ENCODE data around the gene PARD3B. TPM values are rescaled to one million over a fixed set of nuclear protein-coding genes. Genes with fewer than 3 reads are reported as not detected.
"Not testable (repeated sequence)": the region's sequence is repeated elsewhere in the genome, so short reads cannot be mapped to it uniquely, and the experiment has no call there.

The PARD3B gene
- polyA plus RNA-seq, 3 donors = 2.0 to 13.6 (median 5.0) TPM

GRCh38 chr2:205474741-205475415 is 929.6 kb downstream of the PARD3B start:
- 58 to 83% (median 62%) methylated on average over 6 of the region's 6 CpGs for WGBS, 3 donors
- H3K27ac ChIP-seq (ENCODE audit: low read depth, low read length) = no peak overlapping the region

- no peak overlapping the region for H3K27ac ChIP-seq (ENCODE audit: low read depth, low read length)
- 88 to 94% (median 92%) methylated on average over 3 of the region's 3 CpGs for WGBS, 3 donors
Measured at GRCh38 chr2:205475416-205475768, 930.1 kb downstream of the PARD3B start.

GRCh38 chr2:205477016-205477705 is 931.9 kb downstream of the PARD3B start:
- 35 to 76% (median 72%) methylated on average over 3 of the region's 3 CpGs for WGBS, 3 donors
- H3K27ac ChIP-seq (ENCODE audit: low read depth, low read length) = no peak overlapping the region

- no peak overlapping the region for H3K27ac ChIP-seq (ENCODE audit: low read depth, low read length)
- 92 to 97% (median 97%) methylated on average over 5 of the region's 5 CpGs for WGBS, 3 donors
Measured at GRCh38 chr2:205481861-205482260, 936.6 kb downstream of the PARD3B start.

- no peak overlapping the region for H3K27ac ChIP-seq (ENCODE audit: low read depth, low read length)
- 80 to 88% (median 80%) methylated on average over 8 of the region's 8 CpGs for WGBS, 3 donors
Measured at GRCh38 chr2:205482399-205483081, 937.3 kb downstream of the PARD3B start.

- H3K27ac ChIP-seq (ENCODE audit: low read depth, low read length) = no peak overlapping the region
Measured at GRCh38 chr2:205483095-205483494, 937.8 kb downstream of the PARD3B start.

GRCh38 chr2:205484215-205484614 is 938.9 kb downstream of the PARD3B start:
- 70 to 74% (median 72%) methylated on average over 2 of the region's 2 CpGs for WGBS, 3 donors

GRCh38 chr2:205484764-205485163 is 939.5 kb downstream of the PARD3B start:
- no peak overlapping the region for H3K27ac ChIP-seq (ENCODE audit: low read depth, low read length)
- 78 to 81% (median 80%) methylated on average over 4 of the region's 4 CpGs for WGBS, 3 donors

More at GRCh38 chr2:205484215-205484614, 938.9 kb downstream of the PARD3B start:
- no peak overlapping the region for H3K27ac ChIP-seq (ENCODE audit: low read depth, low read length)

- 98 to 100% (median 100%) methylated on average over 2 of the region's 2 CpGs for whole genome bisulfite sequencing, 3 donors
Measured at GRCh38 chr2:205493528-205493927, 948.3 kb downstream of the PARD3B start.

GRCh38 chr2:205494537-205495235 is 949.4 kb downstream of the PARD3B start:
- WGBS, 3 donors = 91 to 92% (median 91%) methylated on average over 7 of the region's 7 CpGs

More at GRCh38 chr2:205493528-205493927, 948.3 kb downstream of the PARD3B start:
- not testable (repeated sequence) for H3K27ac ChIP-seq (ENCODE audit: low read depth, low read length)

GRCh38 chr2:205495819-205496218 is 950.5 kb downstream of the PARD3B start:
- H3K27ac ChIP-seq (ENCODE audit: low read depth, low read length) = no peak overlapping the region
- WGBS, 3 donors = 71 to 84% (median 76%) methylated on average over 1 of the region's 1 CpG

More at GRCh38 chr2:205494537-205495235, 949.4 kb downstream of the PARD3B start:
- no peak overlapping the region for H3K27ac ChIP-seq (ENCODE audit: low read depth, low read length)

GRCh38 chr2:205496370-205496769 is 951.1 kb downstream of the PARD3B start:
- WGBS, 3 donors = 78 to 88% (median 81%) methylated on average over 1 of the region's 1 CpG

GRCh38 chr2:205496772-205497171 is 951.5 kb downstream of the PARD3B start:
- WGBS, 3 donors = 66 to 86% (median 69%) methylated on average over 6 of the region's 6 CpGs
- no peak overlapping the region for H3K27ac ChIP-seq (ENCODE audit: low read depth, low read length)

More at GRCh38 chr2:205496370-205496769, 951.1 kb downstream of the PARD3B start:
- H3K27ac ChIP-seq (ENCODE audit: low read depth, low read length) = no peak overlapping the region

- H3K27ac ChIP-seq (ENCODE audit: low read depth, low read length) = no peak overlapping the region
- 76 to 83% (median 77%) methylated on average over 3 of the region's 3 CpGs for WGBS, 3 donors
Measured at GRCh38 chr2:205499006-205499405, 953.7 kb downstream of the PARD3B start.

- WGBS, 3 donors = 55 to 86% (median 66%) methylated on average over 4 of the region's 4 CpGs
- H3K27ac ChIP-seq (ENCODE audit: low read depth, low read length) = no peak overlapping the region
Measured at GRCh38 chr2:205500065-205500464, 954.8 kb downstream of the PARD3B start.

- WGBS, 3 donors = 91 to 96% (median 92%) methylated on average over 6 of the region's 6 CpGs
Measured at GRCh38 chr2:205500951-205501350, 955.7 kb downstream of the PARD3B start.

GRCh38 chr2:205501826-205502225 is 956.6 kb downstream of the PARD3B start:
- H3K27ac ChIP-seq (ENCODE audit: low read depth, low read length) = no peak overlapping the region
- WGBS, 3 donors = 77 to 81% (median 79%) methylated on average over 7 of the region's 7 CpGs

More at GRCh38 chr2:205500951-205501350, 955.7 kb downstream of the PARD3B start:
- H3K27ac ChIP-seq (ENCODE audit: low read depth, low read length) = no peak overlapping the region

- no peak overlapping the region for H3K27ac ChIP-seq (ENCODE audit: low read depth, low read length)
- WGBS, 3 donors = 47 to 93% (median 91%) methylated on average over 2 of the region's 2 CpGs
Measured at GRCh38 chr2:205505371-205505770, 960.1 kb downstream of the PARD3B start.

GRCh38 chr2:205509655-205510054 is 964.4 kb downstream of the PARD3B start:
- WGBS, 3 donors = 91 to 95% (median 94%) methylated on average over 4 of the region's 4 CpGs
- H3K27ac ChIP-seq (ENCODE audit: low read depth, low read length) = no peak overlapping the region

Measured in adipose tissue (tissue), 3 donors.